Activated T-cell treated with anti-CD3 and anti-CD28 coated beads, Interleukin-2, amount 50 U/mL, for 24 hours (primary cell): ENCODE results near the gene NFYC.
"Not testable (repeated sequence)": the region's sequence is repeated elsewhere in the genome, so short reads cannot be mapped to it uniquely, and the experiment has no call there.

Source experiments
- DNase-seq: peaks from one replicate; pipeline ENCODE4 v3.0.0-alpha.2; 2020
- H3K27ac Mint-ChIP-seq: 2 replicates; pipeline ENCODE4 v1.8.0; 2020; ENCODE audit warnings: mild to moderate bottlenecking, mixed read lengths
- H3K27me3 Mint-ChIP-seq: 2 replicates; pipeline ENCODE4 v1.8.0; 2020; ENCODE audit warnings: mixed read lengths
- H3K36me3 Mint-ChIP-seq: 2 replicates; pipeline ENCODE4 v1.8.0; 2020; ENCODE audit warnings: low read depth, mixed read lengths
- H3K4me1 Mint-ChIP-seq: 2 replicates; pipeline ENCODE4 v1.8.0; 2020; ENCODE audit warnings: low read depth, mixed read lengths
- H3K4me3 Mint-ChIP-seq: 2 replicates; pipeline ENCODE4 v1.8.0; 2020; ENCODE audit warnings: mild to moderate bottlenecking, moderate library complexity, mixed read lengths
- H3K9me3 Mint-ChIP-seq: 2 replicates; pipeline ENCODE4 v1.8.0; 2020; ENCODE audit warnings: mixed read lengths

Gene NFYC

GRCh38 chr1:40709100-40709801 lies 17.7 kb downstream of the NFYC start:
- peak overlapping the region; percentile 82 for H3K27ac Mint-ChIP-seq
- H3K4me1 Mint-ChIP-seq = peaks cover 76% of the 10 kb centered on the region
- peak overlapping the region; percentile 80 for H3K4me3 Mint-ChIP-seq
- no peaks in the 10 kb centered on the region for H3K27me3 Mint-ChIP-seq
- H3K9me3 Mint-ChIP-seq = no peaks in the 10 kb centered on the region
- peak; percentile 49 for DNase-seq
- H3K36me3 Mint-ChIP-seq = peaks cover 34% of the 10 kb centered on the region

GRCh38 chr1:40709802-40710278 lies 18.3 kb downstream of the NFYC start:
- no peak for DNase-seq
- H3K36me3 Mint-ChIP-seq = peaks cover 36% of the 10 kb centered on the region
- no peaks in the 10 kb centered on the region for H3K27me3 Mint-ChIP-seq
- H3K4me3 Mint-ChIP-seq = peak overlapping the region; percentile 80
- no peaks in the 10 kb centered on the region for H3K9me3 Mint-ChIP-seq
- peak overlapping the region; percentile 82 for H3K27ac Mint-ChIP-seq
- H3K4me1 Mint-ChIP-seq = peaks cover 74% of the 10 kb centered on the region

GRCh38 chr1:40710581-40711315 lies 19.2 kb downstream of the NFYC start:
- peak overlapping the region; percentile 80 for H3K4me3 Mint-ChIP-seq
- peak overlapping the region; percentile 16 for H3K27ac Mint-ChIP-seq
- no peak for DNase-seq
- H3K4me1 Mint-ChIP-seq = peaks cover 73% of the 10 kb centered on the region
- H3K27me3 Mint-ChIP-seq = no peaks in the 10 kb centered on the region
- H3K9me3 Mint-ChIP-seq = no peaks in the 10 kb centered on the region
- H3K36me3 Mint-ChIP-seq = peaks cover 40% of the 10 kb centered on the region

- peak overlapping the region; percentile 12 for H3K4me3 Mint-ChIP-seq
- no peak for DNase-seq
Observed at GRCh38 chr1:40711465-40712404, 20.2 kb downstream of the NFYC start.

GRCh38 chr1:40712405-40712944 lies 21.0 kb downstream of the NFYC start:
- DNase-seq = no peak

More at GRCh38 chr1:40711465-40712404, 20.2 kb downstream of the NFYC start:
- Mint-ChIP-seq H3K27me3 (no peaks in the 10 kb centered on the region), H3K27ac (peak overlapping the region; percentile 80), H3K4me1 (peaks cover 75% of the 10 kb centered on the region), H3K36me3 (peaks cover 40% of the 10 kb centered on the region), H3K9me3 (no peaks in the 10 kb centered on the region)

GRCh38 chr1:40712997-40713396 lies 21.5 kb downstream of the NFYC start:
- H3K9me3 Mint-ChIP-seq = no peaks in the 10 kb centered on the region
- peak overlapping the region; percentile 67 for H3K27ac Mint-ChIP-seq
- no peak for DNase-seq
- H3K36me3 Mint-ChIP-seq = peaks cover 38% of the 10 kb centered on the region
- H3K27me3 Mint-ChIP-seq = no peaks in the 10 kb centered on the region
- peaks cover 79% of the 10 kb centered on the region for H3K4me1 Mint-ChIP-seq
- H3K4me3 Mint-ChIP-seq = peak overlapping the region; percentile 15

More at GRCh38 chr1:40712405-40712944, 21.0 kb downstream of the NFYC start:
- Mint-ChIP-seq H3K9me3 (no peaks in the 10 kb centered on the region), H3K4me1 (peaks cover 80% of the 10 kb centered on the region), H3K27ac (no peak overlapping the region), H3K36me3 (peaks cover 40% of the 10 kb centered on the region), H3K4me3 (no peak overlapping the region), H3K27me3 (no peaks in the 10 kb centered on the region)

- Mint-ChIP-seq H3K9me3 (no peaks in the 10 kb centered on the region), H3K27ac (no peak overlapping the region), H3K4me1 (peaks cover 74% of the 10 kb centered on the region), H3K27me3 (no peaks in the 10 kb centered on the region), H3K4me3 (no peak overlapping the region), H3K36me3 (peaks cover 41% of the 10 kb centered on the region)
- no peak for DNase-seq
Observed at GRCh38 chr1:40715491-40716059, 24.1 kb downstream of the NFYC start.

- peaks cover 35% of the 10 kb centered on the region for H3K36me3 Mint-ChIP-seq
- no peak overlapping the region for H3K27ac Mint-ChIP-seq
- no peaks in the 10 kb centered on the region for H3K27me3 Mint-ChIP-seq
- no peak overlapping the region for H3K4me3 Mint-ChIP-seq
- H3K9me3 Mint-ChIP-seq = no peaks in the 10 kb centered on the region
- H3K4me1 Mint-ChIP-seq = peaks cover 66% of the 10 kb centered on the region
- DNase-seq = no peak
Observed at GRCh38 chr1:40717065-40717464, 25.6 kb downstream of the NFYC start.

GRCh38 chr1:40717955-40718354 lies 26.5 kb downstream of the NFYC start:
- Mint-ChIP-seq H3K27ac (no peak overlapping the region), H3K27me3 (no peaks in the 10 kb centered on the region), H3K9me3 (no peaks in the 10 kb centered on the region), H3K4me3 (no peak overlapping the region), H3K4me1 (peaks cover 67% of the 10 kb centered on the region), H3K36me3 (peaks cover 37% of the 10 kb centered on the region)
- DNase-seq = no peak

- Mint-ChIP-seq H3K4me1 (peaks cover 68% of the 10 kb centered on the region), H3K36me3 (peaks cover 38% of the 10 kb centered on the region), H3K27ac (no peak overlapping the region), H3K9me3 (no peaks in the 10 kb centered on the region), H3K4me3 (no peak overlapping the region), H3K27me3 (no peaks in the 10 kb centered on the region)
- DNase-seq = no peak
Observed at GRCh38 chr1:40720493-40720892, 29.0 kb downstream of the NFYC start.

GRCh38 chr1:40722622-40723021 lies 31.1 kb downstream of the NFYC start:
- Mint-ChIP-seq H3K36me3 (peaks cover 36% of the 10 kb centered on the region), H3K27me3 (no peaks in the 10 kb centered on the region), H3K27ac (no peak overlapping the region), H3K4me3 (no peak overlapping the region), H3K4me1 (peaks cover 59% of the 10 kb centered on the region), H3K9me3 (no peaks in the 10 kb centered on the region)
- no peak for DNase-seq

GRCh38 chr1:40723196-40723955 lies 31.9 kb downstream of the NFYC start:
- no peak for DNase-seq
- Mint-ChIP-seq H3K36me3 (peaks cover 36% of the 10 kb centered on the region), H3K27me3 (no peaks in the 10 kb centered on the region), H3K4me3 (no peak overlapping the region), H3K9me3 (no peaks in the 10 kb centered on the region), H3K27ac (peak overlapping the region; percentile 22), H3K4me1 (peaks cover 61% of the 10 kb centered on the region)

GRCh38 chr1:40727662-40728061 lies 36.2 kb downstream of the NFYC start:
- not testable (repeated sequence) for DNase-seq
- H3K27ac Mint-ChIP-seq = peak overlapping the region; percentile 55

More at GRCh38 chr1:40727662-40728061, 36.2 kb downstream of the NFYC start:
- H3K9me3 Mint-ChIP-seq, H3K27me3 Mint-ChIP-seq, H3K4me3 Mint-ChIP-seq: not testable (repeated sequence)
- H3K36me3 Mint-ChIP-seq = peaks cover 39% of the 10 kb centered on the region
- H3K4me1 Mint-ChIP-seq = peaks cover 66% of the 10 kb centered on the region
